Measurements from ENCODE around the gene TPCN2.

DNA sequence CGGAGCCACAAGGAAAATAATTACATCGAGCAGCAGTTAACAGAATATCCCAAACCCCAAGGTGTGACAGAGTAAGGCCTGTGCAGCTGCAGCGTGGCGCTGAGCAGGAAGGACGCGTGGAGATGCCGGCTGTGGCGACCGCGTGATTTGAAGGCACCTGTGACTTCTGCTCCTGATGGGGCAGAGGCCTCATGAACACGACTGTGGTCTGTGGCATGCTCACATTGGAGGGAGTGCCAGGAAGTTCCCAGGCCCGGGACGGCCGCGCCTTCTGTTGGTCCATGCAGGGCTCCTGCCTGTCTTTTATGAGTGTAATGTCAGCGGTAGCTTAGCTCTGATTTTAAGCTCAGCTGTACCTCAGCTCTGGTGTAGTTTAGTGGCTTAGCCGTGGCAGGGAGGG, 50.4 kb downstream of the TPCN2 start:
- TF ChIP-seq, protein P1, sequence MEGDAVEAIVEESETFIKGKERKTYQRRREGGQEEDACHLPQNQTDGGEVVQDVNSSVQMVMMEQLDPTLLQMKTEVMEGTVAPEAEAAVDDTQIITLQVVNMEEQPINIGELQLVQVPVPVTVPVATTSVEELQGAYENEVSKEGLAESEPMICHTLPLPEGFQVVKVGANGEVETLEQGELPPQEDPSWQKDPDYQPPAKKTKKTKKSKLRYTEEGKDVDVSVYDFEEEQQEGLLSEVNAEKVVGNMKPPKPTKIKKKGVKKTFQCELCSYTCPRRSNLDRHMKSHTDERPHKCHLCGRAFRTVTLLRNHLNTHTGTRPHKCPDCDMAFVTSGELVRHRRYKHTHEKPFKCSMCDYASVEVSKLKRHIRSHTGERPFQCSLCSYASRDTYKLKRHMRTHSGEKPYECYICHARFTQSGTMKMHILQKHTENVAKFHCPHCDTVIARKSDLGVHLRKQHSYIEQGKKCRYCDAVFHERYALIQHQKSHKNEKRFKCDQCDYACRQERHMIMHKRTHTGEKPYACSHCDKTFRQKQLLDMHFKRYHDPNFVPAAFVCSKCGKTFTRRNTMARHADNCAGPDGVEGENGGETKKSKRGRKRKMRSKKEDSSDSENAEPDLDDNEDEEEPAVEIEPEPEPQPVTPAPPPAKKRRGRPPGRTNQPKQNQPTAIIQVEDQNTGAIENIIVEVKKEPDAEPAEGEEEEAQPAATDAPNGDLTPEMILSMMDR (IDR thresholded peaks at IDR 0.05; ENCODE audit: low read depth, low read length), result no peak
- TF ChIP-seq POLR2A (IDR thresholded peaks at IDR 0.05; ENCODE audit: extremely low read depth, insufficient read length), result no peak
